ENCODE measurements around the gene ELFN2.

Gene ELFN2

GRCh38 chr22:37353839-37354238, 73.4 kb downstream of the ELFN2 start:
- DNase-seq: no peak

- no peak for DNase-seq
Observed at GRCh38 chr22:37352481-37352880, 74.8 kb downstream of the ELFN2 start.

GRCh38 chr22:37351232-37351631, 76.0 kb downstream of the ELFN2 start:
- no peak for DNase-seq

- DNase-seq: no peak
Observed at GRCh38 chr22:37349043-37349814, 78.0 kb downstream of the ELFN2 start.

GRCh38 chr22:37346505-37346895, 80.8 kb downstream of the ELFN2 start:
- no peak for DNase-seq

GRCh38 chr22:37345863-37346504, 81.3 kb downstream of the ELFN2 start:
- no peak for DNase-seq

GRCh38 chr22:37344735-37345449, 82.4 kb downstream of the ELFN2 start:
- no peak for DNase-seq

- no peak for DNase-seq
Observed at GRCh38 chr22:37343863-37344734, 83.2 kb downstream of the ELFN2 start.

GRCh38 chr22:37343348-37343747, 83.9 kb downstream of the ELFN2 start:
- DNase-seq: no peak

GRCh38 chr22:37342065-37342464, 85.2 kb downstream of the ELFN2 start:
- DNase-seq: no peak

- DNase-seq: no peak
Observed at GRCh38 chr22:37340331-37341262, 86.7 kb downstream of the ELFN2 start.

GRCh38 chr22:37338539-37339246, 88.6 kb downstream of the ELFN2 start:
- DNase-seq: no peak

- DNase-seq: no peak
Observed at GRCh38 chr22:37337204-37337943, 89.9 kb downstream of the ELFN2 start.

- no peak for DNase-seq
Observed at GRCh38 chr22:37336579-37336978, 90.7 kb downstream of the ELFN2 start.

- no peak for DNase-seq
Observed at GRCh38 chr22:37335806-37336199, 91.5 kb downstream of the ELFN2 start.

- no peak for DNase-seq
Observed at GRCh38 chr22:37334859-37335805, 92.1 kb downstream of the ELFN2 start.

GRCh38 chr22:37334461-37334858, 92.8 kb downstream of the ELFN2 start:
- no peak for DNase-seq

- DNase-seq: no peak
Observed at GRCh38 chr22:37333724-37334460, 93.4 kb downstream of the ELFN2 start.

Data from GDM1 (cell line).